ENCODE data around the gene C1QTNF3.

The C1QTNF3 gene

DNA sequence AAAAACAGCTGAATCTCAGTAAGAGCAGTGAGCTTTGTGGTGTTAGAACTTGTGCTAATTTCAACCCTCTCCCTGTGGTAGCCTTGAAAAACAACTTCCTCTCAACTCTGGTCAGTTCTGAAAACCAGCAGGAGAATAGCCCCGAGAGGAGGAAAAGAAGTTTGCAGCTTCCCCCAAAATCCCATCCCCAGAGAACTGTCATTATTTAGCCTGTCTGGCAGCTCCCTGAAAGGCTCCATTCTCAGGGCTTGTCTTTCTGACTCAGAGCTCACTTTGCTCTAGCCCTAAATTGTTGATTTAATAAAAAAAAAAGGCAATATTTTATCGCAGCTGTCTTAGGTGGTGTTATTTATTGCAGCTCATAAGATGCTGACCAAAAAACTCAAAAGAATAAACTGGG lies 47.1 kb downstream of the C1QTNF3 start:
- DNase-seq (ENCODE audit: low read depth), result no peak

DNA sequence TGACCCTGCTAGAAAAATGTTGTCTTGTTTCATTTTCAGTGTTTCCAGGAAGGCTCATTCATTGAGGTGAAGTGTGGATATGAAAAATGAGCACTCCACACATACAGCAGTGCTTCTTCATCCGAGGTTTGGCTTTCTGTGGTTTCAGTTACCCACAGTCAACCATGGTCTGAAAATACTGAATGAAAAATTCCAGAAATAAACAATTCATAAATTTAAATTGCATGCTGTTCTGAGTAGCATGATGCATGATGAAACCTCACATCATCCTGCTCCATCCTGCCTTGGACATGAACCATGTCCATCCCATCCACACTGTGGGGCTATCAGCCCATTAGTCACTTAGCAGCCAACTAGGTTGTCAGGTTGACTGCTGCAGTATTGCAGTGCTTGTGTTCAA lies 48.2 kb downstream of the C1QTNF3 start:
- no peak for DNase-seq (ENCODE audit: low read depth)

DNA sequence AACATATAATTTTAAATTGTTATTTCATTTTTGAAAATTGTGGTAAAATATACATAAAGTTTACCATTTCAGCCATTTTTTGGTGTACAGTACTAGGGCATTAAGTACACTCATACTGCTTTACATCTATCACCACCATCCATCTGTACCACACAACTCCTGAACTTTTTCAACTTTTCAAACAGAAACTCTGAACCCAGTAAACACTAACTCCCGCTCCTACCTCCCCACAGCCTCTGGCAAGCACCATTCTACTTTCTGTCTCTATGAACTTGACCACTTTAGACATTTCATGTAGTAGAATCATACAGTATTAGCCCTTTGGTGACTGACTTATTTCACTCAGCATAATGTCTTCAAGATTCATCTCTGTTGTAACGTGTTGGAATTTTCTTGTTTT lies 50.1 kb downstream of the C1QTNF3 start:
- DNase-seq (ENCODE audit: low read depth), result no peak

DNA sequence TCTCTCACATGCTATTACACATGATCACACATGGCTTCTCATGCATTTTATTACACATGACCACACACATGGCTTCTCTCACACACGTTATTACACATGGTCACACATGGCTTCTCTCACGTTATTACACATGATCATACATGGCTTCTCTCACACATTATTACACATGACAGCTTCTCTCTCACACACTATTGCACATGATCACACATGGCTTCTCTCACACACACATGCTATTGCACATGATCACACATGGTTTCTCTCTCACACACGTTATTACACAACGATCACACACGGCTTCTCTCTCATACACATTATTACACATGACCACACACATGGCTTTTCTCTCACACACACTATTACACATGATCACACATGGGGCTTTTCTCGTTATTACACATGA lies 57.6 kb downstream of the C1QTNF3 start:
- DNase-seq (ENCODE audit: low read depth), result no peak

DNA sequence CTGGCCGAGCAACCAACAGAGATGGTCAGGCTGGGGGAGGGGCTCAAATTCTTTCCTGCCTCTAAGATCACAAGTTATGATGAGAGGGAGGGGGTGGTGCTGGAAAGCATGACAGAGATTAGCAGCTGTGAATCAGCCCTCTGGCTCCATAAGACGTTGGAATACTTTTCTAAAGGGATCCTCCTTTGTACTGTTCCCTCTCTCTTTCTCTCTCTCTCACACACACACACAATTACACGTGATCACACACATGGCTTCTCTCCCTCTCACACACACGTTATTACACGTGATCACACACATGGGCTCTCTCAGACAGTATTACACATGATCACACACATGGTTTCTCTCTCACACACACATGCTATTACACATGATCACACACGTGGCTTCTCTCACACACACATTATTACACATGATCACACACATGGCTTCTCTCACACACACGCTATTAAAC lies 58.3 kb downstream of the C1QTNF3 start, which contains the start of gene SLC45A2:
Gene SLC45A2 (minus strand): TSS at position 23 of the 454 bp plus-strand sequence. CDS start 110 bp downstream, outside the sequence.
- DNase-seq (ENCODE audit: low read depth), result no peak

DNA sequence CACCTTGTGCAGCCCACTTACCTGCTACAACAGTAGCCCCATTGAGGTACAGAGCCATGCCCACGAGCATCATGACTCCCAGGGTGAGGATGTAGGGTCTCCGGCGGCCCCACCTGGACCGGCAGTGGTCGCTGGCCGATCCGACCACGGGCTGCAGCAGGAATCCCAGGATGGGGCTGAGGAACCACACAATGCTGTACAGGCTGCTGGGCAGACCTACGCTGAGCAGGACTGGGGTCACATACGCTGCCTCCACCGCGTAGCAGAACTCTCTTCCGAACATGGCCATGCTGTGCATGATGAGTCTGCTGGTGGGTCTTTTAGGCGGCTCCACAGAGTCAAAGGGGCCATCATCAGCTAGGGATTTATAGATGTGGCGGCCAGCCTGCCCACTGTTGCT lies 58.8 kb downstream of the C1QTNF3 start:
- no peak for DNase-seq (ENCODE audit: low read depth)

DNA sequence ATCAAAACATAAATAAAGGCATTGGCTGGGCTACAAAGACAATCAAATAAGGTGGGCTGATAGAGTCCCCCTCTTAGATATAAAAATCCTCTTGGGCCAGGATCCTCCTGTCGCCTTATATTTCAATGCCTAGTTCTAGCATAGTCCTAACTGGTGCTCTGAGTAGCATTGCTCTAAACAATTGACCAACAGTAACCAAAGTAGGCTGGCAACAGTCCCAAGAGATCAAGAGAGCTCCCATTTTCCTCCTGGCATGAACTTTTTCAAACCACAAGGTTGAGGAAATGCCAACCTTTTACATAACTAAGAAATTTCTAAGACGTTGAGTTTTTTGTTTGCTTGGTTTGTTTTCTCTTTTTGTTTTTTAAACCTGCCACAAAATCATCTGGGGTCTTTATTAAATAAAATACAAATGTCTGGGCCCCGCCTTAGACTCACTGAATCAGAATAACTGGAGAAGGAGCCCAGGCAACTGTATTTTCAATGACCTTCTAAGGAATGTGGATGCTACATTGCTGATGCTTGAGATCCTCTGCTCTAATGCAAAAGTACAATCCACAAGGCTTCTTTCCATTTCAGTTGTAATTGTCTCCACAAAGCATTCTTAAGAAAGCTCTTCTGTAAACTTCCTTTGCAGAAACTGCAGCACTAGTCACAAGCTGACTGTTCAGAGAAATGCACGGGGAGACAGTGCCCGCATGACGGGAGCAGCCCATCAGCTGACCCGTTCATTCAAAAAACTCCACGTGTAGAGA lies 61.4 kb downstream of the C1QTNF3 start:
- no peak for DNase-seq (ENCODE audit: low read depth)

DNA sequence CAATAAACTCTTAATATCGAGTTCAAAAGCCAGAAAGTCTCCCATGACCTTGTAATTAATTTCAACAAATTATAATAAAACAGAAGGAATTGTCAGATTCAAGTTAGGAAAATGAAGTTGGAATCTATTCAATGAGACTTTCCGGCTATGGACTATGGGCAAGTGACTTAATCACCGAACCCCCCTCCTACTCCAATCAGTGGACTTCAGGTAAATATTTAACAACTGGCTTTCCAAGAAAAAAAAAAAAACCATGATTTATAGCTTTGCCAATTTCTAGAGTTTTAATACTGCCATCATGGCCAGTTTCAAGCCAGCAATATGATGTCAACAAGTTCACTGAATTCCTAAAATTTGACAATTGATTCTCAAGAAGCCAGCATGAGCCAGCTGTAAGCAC lies 63.0 kb downstream of the C1QTNF3 start:
- DNase-seq (ENCODE audit: low read depth), result no peak

DNA sequence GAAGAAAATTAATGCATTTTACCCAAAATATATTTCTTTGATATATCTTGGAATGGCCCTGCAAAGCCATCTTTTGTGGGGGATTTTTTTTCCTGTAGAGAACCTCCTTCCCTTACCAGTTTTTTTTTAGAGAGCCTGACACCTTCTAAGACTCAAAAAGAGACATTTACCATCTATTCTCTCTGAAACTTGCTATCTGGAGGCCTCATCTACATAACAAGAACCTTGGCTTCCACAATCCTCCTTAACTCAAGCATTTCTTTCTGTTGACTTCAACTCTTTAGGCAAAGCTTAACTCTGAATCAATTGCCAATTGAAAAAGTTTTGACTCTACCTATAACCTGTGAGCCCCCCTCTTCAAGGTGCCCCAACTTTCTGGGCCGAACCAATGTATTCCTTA lies 64.7 kb downstream of the C1QTNF3 start:
- no peak for DNase-seq (ENCODE audit: low read depth)

DNA sequence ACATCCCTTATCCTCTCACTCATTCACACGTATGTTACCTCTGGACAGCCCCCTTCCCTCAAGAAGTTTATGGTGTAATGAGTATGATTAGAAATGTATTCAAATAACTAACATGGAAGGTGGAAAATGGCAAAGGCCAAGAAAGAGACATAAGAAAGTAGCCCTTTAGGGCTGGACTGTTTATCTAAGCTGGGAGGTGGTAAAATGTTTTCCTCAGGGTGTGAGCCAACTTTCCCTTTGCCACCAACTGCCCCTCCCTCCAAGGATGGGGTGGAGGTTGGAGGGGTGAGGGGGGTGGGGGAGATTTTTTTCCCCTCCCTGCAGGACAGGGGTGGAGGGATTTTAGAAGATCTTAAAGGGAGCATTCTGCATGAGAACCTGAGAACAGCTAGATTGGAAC lies 66.7 kb downstream of the C1QTNF3 start:
- DNase-seq (ENCODE audit: low read depth), result no peak

DNA sequence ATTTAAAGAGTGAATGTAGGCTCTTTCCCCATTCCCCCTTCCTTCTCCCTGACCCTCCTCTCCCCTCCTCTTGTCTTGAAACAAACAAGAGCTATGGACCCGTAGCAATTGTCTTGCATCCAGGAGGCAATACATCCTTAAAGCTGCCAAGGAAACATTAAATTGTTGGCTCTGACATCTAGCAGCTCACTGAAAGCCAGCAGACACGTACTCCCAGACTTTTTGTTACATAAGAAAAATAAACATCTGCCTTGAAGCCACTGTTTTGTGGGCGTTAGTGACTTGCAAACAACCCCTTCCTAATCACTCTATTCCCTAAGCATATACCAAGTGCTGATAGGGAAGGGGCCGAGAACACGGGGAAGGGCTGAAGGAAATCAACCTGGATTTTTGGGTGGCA lies 67.2 kb downstream of the C1QTNF3 start:
- DNase-seq (ENCODE audit: low read depth), result no peak

DNA sequence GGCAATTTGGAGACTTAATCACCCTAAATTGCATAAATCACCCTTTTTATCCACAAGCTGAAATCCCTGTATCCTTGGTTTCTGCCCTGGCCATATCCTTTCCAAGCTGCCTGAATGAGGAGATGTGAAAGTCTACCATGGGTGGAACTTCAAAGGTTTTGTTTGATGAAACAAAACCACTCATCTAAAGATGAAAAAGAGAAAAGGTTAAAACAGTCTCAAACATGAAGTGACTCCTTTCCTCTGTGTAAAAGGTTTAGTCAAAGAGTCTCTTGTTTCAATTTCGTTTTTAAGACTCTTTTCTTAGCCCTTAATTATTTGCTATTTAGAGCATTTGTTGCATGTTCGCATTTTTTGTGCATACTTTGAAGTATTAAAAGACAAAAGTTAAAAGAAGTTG lies 69.7 kb downstream of the C1QTNF3 start:
- no peak for DNase-seq (ENCODE audit: low read depth)

DNA sequence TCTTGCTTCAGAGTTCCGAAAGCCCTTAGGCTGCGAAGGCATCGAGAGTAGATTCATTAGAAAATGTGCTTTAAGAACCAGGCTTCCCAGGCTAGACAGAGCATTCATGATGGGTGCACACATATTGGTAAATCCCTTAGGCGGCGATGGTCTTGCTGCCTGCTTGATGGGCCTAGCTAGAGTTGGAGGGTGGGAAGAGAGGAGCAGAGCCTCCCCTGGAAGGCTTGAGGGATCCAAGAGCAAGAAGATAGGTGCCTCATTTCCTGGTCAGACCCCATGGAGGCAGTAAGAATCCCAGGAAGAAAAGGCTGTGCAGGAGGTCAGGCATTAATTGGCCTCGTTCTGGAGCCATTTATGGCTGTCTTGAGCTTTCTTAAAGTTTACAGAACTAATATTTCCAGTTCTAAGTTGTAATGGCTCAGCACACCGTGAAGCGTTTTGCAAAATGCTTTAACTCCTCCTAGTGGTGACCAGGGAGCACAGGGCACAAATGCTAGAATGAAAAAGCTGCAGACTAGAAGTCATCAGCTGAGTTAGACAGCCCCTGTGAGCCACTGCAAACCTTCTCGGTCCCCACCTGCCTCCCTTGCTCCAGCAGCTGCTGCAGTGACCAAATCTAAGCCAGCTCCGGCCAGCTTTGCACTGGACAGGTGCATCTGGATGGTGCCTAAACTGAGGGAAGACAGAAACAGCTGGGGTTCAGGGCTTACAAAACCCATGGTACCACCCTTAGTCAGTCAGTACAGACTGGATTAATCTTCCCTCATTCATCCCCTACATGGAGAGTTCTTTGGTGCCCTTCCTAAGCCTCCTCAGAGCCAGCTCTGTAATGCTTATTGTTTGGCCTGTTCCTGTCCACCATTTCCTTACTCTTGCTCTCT lies 73.2 kb downstream of the C1QTNF3 start:
- DNase-seq (ENCODE audit: low read depth), result no peak

DNA sequence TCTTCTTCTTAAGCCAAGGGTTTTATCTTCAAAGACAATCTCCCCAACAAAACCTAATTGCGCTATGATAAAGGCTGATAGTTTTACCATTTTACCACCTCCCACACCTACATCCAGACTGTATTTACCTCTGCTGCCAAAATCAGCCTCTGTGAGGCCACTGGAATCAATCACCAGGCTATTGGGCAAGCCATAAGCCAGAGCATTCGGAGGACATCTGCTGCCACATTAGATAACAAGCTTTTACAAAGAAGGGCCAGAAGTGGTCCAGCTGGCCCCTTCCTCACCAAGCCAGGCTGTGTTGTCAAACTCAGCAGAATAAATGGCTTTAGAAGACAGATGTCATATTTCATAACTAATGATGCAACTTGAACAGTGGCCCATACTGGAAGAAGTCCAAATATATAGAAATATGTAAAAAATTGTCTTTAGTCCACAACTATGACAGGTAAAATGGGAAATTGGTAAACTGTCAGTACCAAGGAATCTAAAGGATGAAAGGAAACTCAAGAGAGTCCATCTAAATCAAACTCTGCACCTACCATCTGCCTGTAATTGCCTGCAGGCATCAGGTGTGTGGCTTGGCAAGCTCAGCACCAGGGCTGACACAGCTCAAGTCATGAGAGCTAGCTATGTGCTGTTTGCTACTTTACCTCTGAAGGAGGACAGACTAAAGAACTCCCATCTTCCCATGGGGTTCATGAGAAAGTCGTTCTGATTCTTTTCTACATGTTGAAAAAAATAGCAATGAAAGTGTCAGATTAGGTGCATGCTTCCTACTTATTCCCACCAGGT lies 74.6 kb downstream of the C1QTNF3 start:
- DNase-seq (ENCODE audit: low read depth), result no peak
